H1 (cell line): ENCODE results near the gene MIF4GD. TPM values are rescaled to one million over a fixed set of nuclear protein-coding genes. Genes with fewer than 3 reads are reported as not detected.

Source experiments
- CTCF ChIA-PET: fragments of 300-600 bp; sonication (Branson Sonifier 250); formaldehyde crosslinking; loops from one replicate; lab custom pipeline; 2021; ENCODE audit not compliant: partially characterized antibody; lab: Charles Lee
- POLR2A ChIA-PET: fragments of 300-600 bp; sonication (Branson Sonifier 250); formaldehyde crosslinking; loops from one replicate; lab custom pipeline; 2021; ENCODE audit warnings: inconsistent platforms; ENCODE audit not compliant: partially characterized antibody; lab: Charles Lee
- DNase-seq, 2 experiments: peaks; one replicate each; pipeline versions ENCODE4 v3.0.0 to v3.0.0-alpha.2; 2010 to 2022; ENCODE audit warnings: low spot score in 2 of 2, low read depth in 1 of 2, mixed read lengths in 1 of 2
- FAIRE-seq: peaks from 2 replicates; lab custom pipeline; 2011; peaks lifted over from hg19 to GRCh38; lab: Jason Lieb, UNC
- H2AFZ ChIP-seq: 2 replicates; pipeline ENCODE4 v1.8.1; 2012; ENCODE audit warnings: low read length, inconsistent platforms
- H2AK5ac ChIP-seq: 2 replicates; pipeline ENCODE4 v1.6.1; 2013; ENCODE audit warnings: low read depth, low read length
- H2BK120ac ChIP-seq: replicated peaks from 2 replicates; pipeline ENCODE3; 2013; ENCODE audit warnings: low read depth, low read length, inconsistent platforms
- H2BK12ac ChIP-seq: 2 replicates; pipeline ENCODE4 v1.6.1; 2013; ENCODE audit warnings: low read depth, low read length
- H2BK15ac ChIP-seq: 2 replicates; pipeline ENCODE4 v1.6.1; 2013; ENCODE audit warnings: low read length
- H2BK20ac ChIP-seq: 2 replicates; pipeline ENCODE4 v1.6.1; 2013; ENCODE audit warnings: low read length
- H2BK5ac ChIP-seq: 2 replicates; pipeline ENCODE4 v1.6.1; 2013; ENCODE audit warnings: low read depth, low read length
- H3K14ac ChIP-seq: 2 replicates; pipeline ENCODE4 v1.6.1; 2013; ENCODE audit warnings: inconsistent platforms; ENCODE audit not compliant: insufficient read length
- H3K18ac ChIP-seq: 2 replicates; pipeline ENCODE4 v1.6.1; 2013; ENCODE audit warnings: low read length; ENCODE audit errors: extremely low read depth
- H3K23ac ChIP-seq: 2 replicates; pipeline ENCODE4 v1.6.1; 2013; ENCODE audit warnings: inconsistent platforms; ENCODE audit not compliant: insufficient read length
- H3K23me2 ChIP-seq: 2 replicates; pipeline ENCODE4 v1.6.1; 2013; ENCODE audit warnings: low read depth, low read length
- H3K27ac ChIP-seq: 2 replicates; pipeline ENCODE4 v1.6.1; 2011; ENCODE audit warnings: low read depth, low read length, inconsistent platforms
- H3K27me3 ChIP-seq, 4 experiments: replicated peaks in 1 of 4; 1 replicate in 1 of 4; 2 replicates in 3 of 4; pipeline versions ENCODE4 v1.6.1 to v1.8.1; 2011 to 2013; ENCODE audit warnings: low read length in 3 of 4, mild to moderate bottlenecking in 3 of 4, inconsistent platforms in 2 of 4, mixed read lengths in 2 of 4, moderate library complexity in 1 of 4; ENCODE audit not compliant: control insufficient read depth in 3 of 4, insufficient read depth in 3 of 4; ENCODE audit errors: extremely low read depth in 1 of 4
- H3K36me3 ChIP-seq, 4 experiments: 2 replicates each; pipeline versions ENCODE4 v1.6.1 to v1.8.1; 2011 to 2013; ENCODE audit warnings: mild to moderate bottlenecking in 4 of 4, low read length in 3 of 4, moderate library complexity in 2 of 4, control low read depth in 1 of 4, inconsistent platforms in 1 of 4; ENCODE audit not compliant: insufficient read depth in 4 of 4, control insufficient read depth in 2 of 4
- H3K4ac ChIP-seq: replicated peaks from 2 replicates; pipeline ENCODE3; 2013; ENCODE audit warnings: low read length, low read depth, mixed read lengths, inconsistent platforms; ENCODE audit not compliant: insufficient read length
- H3K4me1 ChIP-seq, 4 experiments: replicated peaks in 1 of 4; 1 replicate in 1 of 4; 2 replicates in 3 of 4; pipeline versions ENCODE4 v1.6.1 to v1.8.1; 2011 to 2013; ENCODE audit warnings: low read length in 3 of 4, inconsistent platforms in 2 of 4, mixed read lengths in 1 of 4; ENCODE audit not compliant: insufficient read depth in 4 of 4, control insufficient read depth in 3 of 4
- H3K4me2 ChIP-seq, 2 experiments: 2 replicates each; pipeline versions ENCODE4 v1.6.1 to v1.8.1; 2011 to 2013; ENCODE audit warnings: low read depth in 2 of 2, low read length in 2 of 2, control low read depth in 1 of 2, inconsistent platforms in 1 of 2, mild to moderate bottlenecking in 1 of 2; ENCODE audit not compliant: insufficient read depth in 1 of 2
- H3K4me3 ChIP-seq, 4 experiments: fragments of 200-600, 300-600 bp in 1 of 4; sonication (generic), shearing (Covaris generic), sonication (Bioruptor Twin) in 1 of 4; 2 replicates each; pipeline versions ENCODE4 v1.5.1 to v1.8.1; 2011 to 2016; ENCODE audit warnings: low read length in 4 of 4, low read depth in 3 of 4, control low read depth in 2 of 4, inconsistent platforms in 2 of 4, mild to moderate bottlenecking in 2 of 4, mixed read lengths in 1 of 4, moderate library complexity in 1 of 4; ENCODE audit not compliant: insufficient read depth in 2 of 4; ENCODE audit errors: extremely low read depth in 1 of 4
- H3K56ac ChIP-seq: replicated peaks from 2 replicates; pipeline ENCODE3; 2013; ENCODE audit warnings: low read depth, mild to moderate bottlenecking, mixed read lengths, low read length, inconsistent platforms; ENCODE audit not compliant: insufficient read length
- H3K79me1 ChIP-seq: 2 replicates; pipeline ENCODE4 v1.6.1; 2013; ENCODE audit warnings: low read depth, low read length, control low read depth
- H3K79me2 ChIP-seq, 2 experiments: 2 replicates each; pipeline versions ENCODE4 v1.6.1 to v1.8.1; 2012 to 2013; ENCODE audit warnings: low read length in 2 of 2, mild to moderate bottlenecking in 2 of 2, inconsistent platforms in 1 of 2; ENCODE audit not compliant: insufficient read depth in 2 of 2, control insufficient read depth in 1 of 2
- H3K9ac ChIP-seq, 4 experiments: replicated peaks in 1 of 4; 1 replicate in 1 of 4; 2 replicates in 3 of 4; pipeline versions ENCODE4 v1.6.1 to v1.8.1; 2011 to 2013; ENCODE audit warnings: low read depth in 3 of 4, low read length in 3 of 4, control low read depth in 2 of 4, mild to moderate bottlenecking in 2 of 4, moderate library complexity in 2 of 4, inconsistent platforms in 1 of 4; ENCODE audit errors: extremely low read depth in 1 of 4
- H3K9me3 ChIP-seq, 2 experiments: 2 replicates each; pipeline versions ENCODE4 v1.6.1 to v1.8.1; 2012 to 2013; ENCODE audit warnings: mild to moderate bottlenecking in 2 of 2, moderate library complexity in 2 of 2, control low read depth in 1 of 2, inconsistent platforms in 1 of 2, low read depth in 1 of 2, low read length in 1 of 2, mixed read lengths in 1 of 2; ENCODE audit not compliant: insufficient read depth in 2 of 2
- H4K20me1 ChIP-seq, 2 experiments: replicated peaks in 1 of 2; 2 replicates each; pipeline versions ENCODE3 to v1.8.1; 2011 to 2013; ENCODE audit warnings: inconsistent platforms in 2 of 2, low read length in 2 of 2, mild to moderate bottlenecking in 1 of 2; ENCODE audit not compliant: insufficient read depth in 2 of 2, control insufficient read depth in 1 of 2
- H4K5ac ChIP-seq: 2 replicates; pipeline ENCODE4 v1.6.1; 2013; ENCODE audit warnings: low read length, low read depth, mixed read lengths, inconsistent platforms; ENCODE audit not compliant: insufficient read length
- H4K8ac ChIP-seq: 2 replicates; pipeline ENCODE4 v1.8.0; 2013; ENCODE audit warnings: mild to moderate bottlenecking, moderate library complexity, low read length, inconsistent platforms; ENCODE audit not compliant: insufficient read depth; ENCODE audit errors: extremely low read depth
- H4K91ac ChIP-seq: replicated peaks from 2 replicates; pipeline ENCODE3; 2013; ENCODE audit warnings: low read length, mixed read lengths, inconsistent platforms; ENCODE audit not compliant: insufficient read length
- BACH1 ChIP-seq: IDR thresholded peaks from 2 replicates; pipeline ENCODE4 v1.6.1; 2012; ENCODE audit warnings: low read length, improper control_type of control experiment
- CHD1 ChIP-seq: IDR thresholded peaks from 2 replicates; pipeline ENCODE4 v1.6.1; 2012; ENCODE audit warnings: low read depth, low read length, improper control_type of control experiment
- CHD2 ChIP-seq: IDR thresholded peaks from 2 replicates; pipeline ENCODE4 v1.6.1; 2012; ENCODE audit warnings: low read length, improper control_type of control experiment
- CREB1 ChIP-seq: IDR thresholded peaks from 2 replicates; pipeline ENCODE4 v1.6.1; 2012; ENCODE audit warnings: inconsistent platforms
- KDM4A ChIP-seq: IDR thresholded peaks from one replicate; pipeline ENCODE4 v1.7.1; 2012; ENCODE audit warnings: low read depth, mild to moderate bottlenecking, moderate library complexity, low read length, inconsistent platforms; ENCODE audit not compliant: severe bottlenecking
- SP2 ChIP-seq: IDR thresholded peaks from 2 replicates; pipeline ENCODE4 v1.6.1; 2012; ENCODE audit warnings: mild to moderate bottlenecking, low read length, inconsistent platforms
- SRF ChIP-seq: IDR thresholded peaks from 2 replicates; pipeline ENCODE4 v1.6.1; 2011; ENCODE audit warnings: mild to moderate bottlenecking, low read depth, low read length, moderate library complexity
- SUZ12 ChIP-seq: fragments of 200-600 bp; sonication (generic); IDR thresholded peaks from 2 replicates; pipeline ENCODE4 v1.6.1; 2012; ENCODE audit warnings: mild to moderate bottlenecking, inconsistent platforms, low read length, moderate library complexity, mixed read lengths
- TAF1 ChIP-seq: IDR thresholded peaks from 2 replicates; pipeline ENCODE4 v1.6.1; 2011; ENCODE audit warnings: mild to moderate bottlenecking, low read depth, low read length
- TEAD4 ChIP-seq: IDR thresholded peaks from 2 replicates; pipeline ENCODE4 v1.6.1; 2012; ENCODE audit warnings: low read depth, low read length, inconsistent platforms, mixed read lengths
- YY1 ChIP-seq: IDR thresholded peaks from 2 replicates; pipeline ENCODE4 v1.6.1; 2011; ENCODE audit warnings: low read depth, mild to moderate bottlenecking, low read length
- ZNF274 ChIP-seq: IDR thresholded peaks from 2 replicates; pipeline ENCODE4 v1.7.0; 2012; ENCODE audit warnings: low read length, borderline replicate concordance; ENCODE audit errors: extremely low read depth
- WGBS, 2 experiments: shearing (Covaris generic) in 1 of 2; methylation state at CpG; one replicate each; pipeline versions ENCODE4 v1.1.6 to v1.1.7; 2013 to 2015; ENCODE audit warnings: low lambda C conversion rate in 2 of 2, mixed read lengths in 2 of 2, inconsistent platforms in 1 of 2, low coverage in 1 of 2, missing lambda C conversion rate in 1 of 2; ENCODE audit not compliant: insufficient replicate concordance in 2 of 2, insufficient coverage in 1 of 2, insufficient read length in 1 of 2; ENCODE audit errors: extremely low coverage in 1 of 2, missing lambda C conversion rate in 1 of 2; 5-methylcytosine and 5-hydroxymethylcytosine counted together
- polyA plus RNA-seq, 7 experiments: library from polyadenylated mRNA; depleted of rRNA in 3 of 7; stranded (reverse) in 5 of 7; unstranded in 2 of 7; fragments of >200 nt in 5 of 7; fragments of 200-250 nt in 2 of 7; gene quantifications; 1 replicate in 5 of 7; 2 replicates in 1 of 7; 4 replicates in 1 of 7; pipeline versions ENCODE4 v1.2.1 to v1.2.3, GENCODE V29; 2011 to 2013; ENCODE audit warnings: missing spikeins in 2 of 7, mixed read lengths in 2 of 7
- total RNA-seq: library from RNA; stranded (reverse); fragmentation: NEBNext Ultra II Directional; extraction: Animal tissue kit (Norgen Biotek cat#: 25700); gene quantifications from 2 replicates; pipeline ENCODE4 v1.2.1, GENCODE V29; 2021

MIF4GD gene
- total and polyA plus RNA-seq, 2 of the 8 experiments (the other 6 are each of a cell fraction or from before 2014, with no cell fraction given), result 16.1 to 51.1 TPM

DNA sequence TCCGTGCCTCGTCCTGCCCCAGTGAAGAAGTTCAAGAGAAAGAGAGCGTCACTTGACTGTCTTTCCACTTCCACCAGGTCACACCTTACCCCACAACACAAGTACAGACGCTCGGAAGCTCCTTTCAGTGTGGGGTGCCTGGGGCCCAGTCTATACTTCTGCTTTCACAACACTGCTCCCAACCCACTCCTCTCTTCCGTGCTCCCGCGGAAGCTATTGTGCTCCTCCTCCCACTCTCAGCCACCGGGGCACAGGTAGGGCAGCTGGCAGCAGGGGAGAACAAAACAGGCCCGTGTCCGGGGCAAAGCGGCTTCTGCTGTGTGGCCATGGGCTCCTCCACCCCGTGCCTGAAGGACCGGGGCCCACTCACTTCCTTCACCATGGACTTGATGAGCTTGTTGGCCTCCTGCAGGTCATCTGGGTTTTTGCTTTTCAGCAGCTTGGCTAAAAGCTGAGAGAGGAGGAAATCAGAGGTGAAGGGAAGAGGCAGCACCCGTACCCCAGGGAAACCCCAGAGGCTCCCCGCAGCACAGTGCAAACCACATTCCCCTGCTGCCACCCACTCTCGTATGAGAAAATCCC lies 28.5 kb downstream of the MIF4GD start:
- DNase-seq (no peak), FAIRE-seq (no peak)
- H3K4ac ChIP-seq, result no peak overlapping the region
- H3K4me1 ChIP-seq, result peaks cover 0 to 4% (median 0%) of the 10 kb centered on the region in 4 experiments; a peak in 3 of 7 replicates
- no peak overlapping the region; the same call in 1 of the 2 replicates for H4K8ac ChIP-seq
- 89% methylated on average over 17 of the region's 17 CpGs; no CpG with 5 or more reads in 1 of the 2 experiments for WGBS, 2 experiments
- no peak overlapping the region for H2BK5ac ChIP-seq
- H3K14ac ChIP-seq, result no peak overlapping the region
- H3K36me3 ChIP-seq, result peaks cover 27 to 61% (median 51%) of the 10 kb centered on the region in 4 experiments
- H3K4me3 ChIP-seq, result no peak overlapping the region
- ChIA-PET POLR2A (interaction anchor here (1.2 to 6.3 kb wide), 3 partner anchors 18 to 27 kb away, joined by 4 to 53 read pairs (median 17); partner anchors contain the start of genes GGA3, MIF4GD and MRPS7), CTCF (interaction anchor here (1.0 to 16.5 kb wide), 11 partner anchors 7 to 186 kb away, joined by 3 to 369 read pairs (median 14); partner anchors contain the start of genes GGA3, MIF4GD, MRPS7 and SLC25A19)
- no peak overlapping the region for H3K18ac ChIP-seq
- H3K56ac ChIP-seq, result no peak overlapping the region
- no peak overlapping the region for H3K9ac ChIP-seq
- H2BK120ac ChIP-seq, result no peak overlapping the region
- H3K23me2 ChIP-seq, result no peaks in the 10 kb centered on the region
- H2AFZ ChIP-seq, result no peak overlapping the region
- no peaks in the 10 kb centered on the region for H3K27me3 ChIP-seq
- H4K91ac ChIP-seq, result no peak overlapping the region
- H2BK12ac ChIP-seq, result no peak overlapping the region
- H3K23ac ChIP-seq, result no peak overlapping the region
- H4K20me1 ChIP-seq, result peaks cover 14 to 23% of the 10 kb centered on the region in 2 experiments
- H4K5ac ChIP-seq, result no peak overlapping the region
- H2AK5ac ChIP-seq, result no peak overlapping the region
- no peak overlapping the region for H2BK20ac ChIP-seq
- no peak overlapping the region for H2BK15ac ChIP-seq
- H3K9me3 ChIP-seq, result no peaks in the 10 kb centered on the region
- peaks cover 0 to 2% of the 10 kb centered on the region in 2 experiments; a peak in 1 of 4 replicates for H3K79me2 ChIP-seq
- H3K27ac ChIP-seq, result no peak overlapping the region
- H3K79me1 ChIP-seq, result no peaks in the 10 kb centered on the region
- no peak overlapping the region for H3K4me2 ChIP-seq
- TF ChIP-seq ZNF274, result no peak
- no peak for TF ChIP-seq TAF1
- TF ChIP-seq CHD1, result no peak
- no peak for TF ChIP-seq SRF
- no peak for TF ChIP-seq BACH1
- no peak for TF ChIP-seq SP2
- no peak for TF ChIP-seq CHD2
- no peak for TF ChIP-seq KDM4A
- TF ChIP-seq YY1, result no peak
- no peak for TF ChIP-seq SUZ12
- no peak for TF ChIP-seq TEAD4
- no peak for TF ChIP-seq CREB1
